Trophoblast cell (in vitro differentiated cells and primary cell): Measurements from ENCODE around the gene STAC.

Source experiments
- DNase-seq, 2 donors: peaks; one replicate each; pipeline ENCODE4 v3.0.0-alpha.2; 2016
- H2AFZ ChIP-seq: 2 replicates; pipeline ENCODE4 v1.6.1; 2013; ENCODE audit warnings: low read length, moderate library complexity, mild to moderate bottlenecking; ENCODE audit not compliant: insufficient read depth, poor library complexity
- H2AK5ac ChIP-seq: 2 replicates; pipeline ENCODE4 v1.6.1; 2013; ENCODE audit warnings: mild to moderate bottlenecking, low read length
- H2BK120ac ChIP-seq: 2 replicates; pipeline ENCODE4 v1.6.1; 2013; ENCODE audit warnings: low read length, mild to moderate bottlenecking, moderate library complexity; ENCODE audit not compliant: insufficient read depth, poor library complexity
- H2BK12ac ChIP-seq: 2 replicates; pipeline ENCODE4 v1.6.1; 2013; ENCODE audit warnings: mild to moderate bottlenecking, low read length, moderate library complexity
- H2BK5ac ChIP-seq: 2 replicates; pipeline ENCODE4 v1.6.1; 2013; ENCODE audit warnings: low read length, low read depth, moderate library complexity, mild to moderate bottlenecking; ENCODE audit not compliant: poor library complexity
- H3K14ac ChIP-seq: 2 replicates; pipeline ENCODE4 v1.6.1; 2013; ENCODE audit warnings: mild to moderate bottlenecking, low read length
- H3K18ac ChIP-seq: 2 replicates; pipeline ENCODE4 v1.6.1; 2013; ENCODE audit warnings: mild to moderate bottlenecking, low read length
- H3K23ac ChIP-seq: 2 replicates; pipeline ENCODE4 v1.6.1; 2013; ENCODE audit warnings: low read length
- H3K27ac ChIP-seq: 2 replicates; pipeline ENCODE4 v1.5.1; 2013; ENCODE audit warnings: low read depth, mild to moderate bottlenecking, inconsistent platforms, low read length, moderate library complexity
- H3K27me3 ChIP-seq: 2 replicates; pipeline ENCODE4 v1.6.1; 2013; ENCODE audit warnings: inconsistent platforms, mild to moderate bottlenecking, low read length, moderate library complexity; ENCODE audit not compliant: insufficient read depth
- H3K36me3 ChIP-seq, 2 experiments: 1 replicate in 1 of 2; 2 replicates in 1 of 2; pipeline ENCODE4 v1.6.1; 2013; ENCODE audit warnings: low read length in 2 of 2, mild to moderate bottlenecking in 2 of 2, moderate library complexity in 1 of 2; ENCODE audit not compliant: insufficient read depth in 2 of 2, control insufficient read depth in 1 of 2
- H3K4ac ChIP-seq: 2 replicates; pipeline ENCODE4 v1.6.1; 2013; ENCODE audit warnings: low read depth, mild to moderate bottlenecking, low read length, moderate library complexity
- H3K4me1 ChIP-seq, 2 experiments: 1 replicate in 1 of 2; 2 replicates in 1 of 2; pipeline ENCODE4 v1.6.1; 2013; ENCODE audit warnings: low read length in 2 of 2, mild to moderate bottlenecking in 2 of 2, moderate library complexity in 1 of 2; ENCODE audit not compliant: insufficient read depth in 2 of 2, control insufficient read depth in 1 of 2
- H3K4me2 ChIP-seq: 2 replicates; pipeline ENCODE4 v1.6.1; 2013; ENCODE audit warnings: inconsistent platforms, mild to moderate bottlenecking, low read length, moderate library complexity
- H3K4me3 ChIP-seq: 2 replicates; pipeline ENCODE4 v1.5.1; 2013; ENCODE audit warnings: mild to moderate bottlenecking, low read depth, low read length, inconsistent platforms
- H3K79me1 ChIP-seq: one replicate; pipeline ENCODE4 v1.6.1; 2013; ENCODE audit warnings: low read length
- H3K79me2 ChIP-seq: 2 replicates; pipeline ENCODE4 v1.6.1; 2013; ENCODE audit warnings: low read length, mild to moderate bottlenecking; ENCODE audit not compliant: control insufficient read depth, insufficient read depth, poor library complexity
- H3K9ac ChIP-seq: 2 replicates; pipeline ENCODE4 v1.6.1; 2013; ENCODE audit warnings: mild to moderate bottlenecking, low read length
- H3K9me3 ChIP-seq: 2 replicates; pipeline ENCODE4 v1.6.1; 2013; ENCODE audit warnings: low read depth, mild to moderate bottlenecking, control low read depth, inconsistent platforms, low read length; ENCODE audit not compliant: insufficient read depth
- H4K12ac ChIP-seq: 2 replicates; pipeline ENCODE4 v1.6.1; 2013; ENCODE audit warnings: low read depth, mild to moderate bottlenecking, low read length, moderate library complexity
- H4K8ac ChIP-seq: 2 replicates; pipeline ENCODE4 v1.6.1; 2013; ENCODE audit warnings: low read depth, mild to moderate bottlenecking, low read length, moderate library complexity
- H4K91ac ChIP-seq: one replicate; pipeline ENCODE4 v1.6.1; 2013; ENCODE audit warnings: low read depth, mild to moderate bottlenecking, low read length, moderate library complexity
- WGBS: extraction: QIAGEN DNeasy Blood & Tissue Kit; methylation state at CpG from one replicate; pipeline ENCODE4 v1.1.7; 2013; ENCODE audit warnings: missing lambda C conversion rate; ENCODE audit not compliant: insufficient read length, insufficient coverage; ENCODE audit errors: extremely low coverage; 5-methylcytosine and 5-hydroxymethylcytosine counted together

The STAC gene

GRCh38 chr3:36557708-36558421, 177.6 kb downstream of the STAC start:
- WGBS = no CpG with 5 or more reads among the region's 5 CpGs
- no peak overlapping the region for H4K12ac ChIP-seq
- no peak overlapping the region for H2BK120ac ChIP-seq
- H3K27me3 ChIP-seq = no peaks in the 10 kb centered on the region
- H3K4ac ChIP-seq = no peak overlapping the region
- H3K9ac ChIP-seq = no peak overlapping the region
- no peaks in the 10 kb centered on the region for H3K79me1 ChIP-seq
- H3K27ac ChIP-seq = no peak overlapping the region
- no peak overlapping the region for H2BK12ac ChIP-seq
- H4K8ac ChIP-seq = no peak overlapping the region
- H3K36me3 ChIP-seq = no peaks in the 10 kb centered on the region
- DNase-seq = no peak
- H3K14ac ChIP-seq = no peak overlapping the region
- H3K4me2 ChIP-seq = no peak overlapping the region
- peaks cover 2% of the 10 kb centered on the region for H3K9me3 ChIP-seq
- no peak overlapping the region for H3K18ac ChIP-seq
- H2AK5ac ChIP-seq = no peak overlapping the region
- H2AFZ ChIP-seq = no peak overlapping the region
- H3K4me1 ChIP-seq = no peaks in the 10 kb centered on the region
- no peaks in the 10 kb centered on the region for H3K79me2 ChIP-seq
- no peak overlapping the region for H3K23ac ChIP-seq
- H3K4me3 ChIP-seq = no peak overlapping the region
- H4K91ac ChIP-seq = no peak overlapping the region
- H2BK5ac ChIP-seq = no peak overlapping the region

- no peak overlapping the region for H4K91ac ChIP-seq
- no peak overlapping the region for H2BK5ac ChIP-seq
- no peak overlapping the region for H3K23ac ChIP-seq
- no peak overlapping the region for H2BK12ac ChIP-seq
- H3K79me2 ChIP-seq = no peaks in the 10 kb centered on the region
- no peak overlapping the region for H4K12ac ChIP-seq
- no peaks in the 10 kb centered on the region for H3K4me1 ChIP-seq
- no peak overlapping the region for H2AK5ac ChIP-seq
- H3K36me3 ChIP-seq = no peaks in the 10 kb centered on the region
- no peak overlapping the region for H2AFZ ChIP-seq
- H3K27me3 ChIP-seq = no peaks in the 10 kb centered on the region
- no peak overlapping the region for H2BK120ac ChIP-seq
- H3K9me3 ChIP-seq = peaks cover 2% of the 10 kb centered on the region
- WGBS = no CpG with 5 or more reads among the region's 2 CpGs
- H3K4me2 ChIP-seq = no peak overlapping the region
- H3K9ac ChIP-seq = no peak overlapping the region
- no peaks in the 10 kb centered on the region for H3K79me1 ChIP-seq
- no peak for DNase-seq
- no peak overlapping the region for H3K14ac ChIP-seq
- no peak overlapping the region for H4K8ac ChIP-seq
- H3K4me3 ChIP-seq = no peak overlapping the region
- H3K18ac ChIP-seq = no peak overlapping the region
- H3K4ac ChIP-seq = no peak overlapping the region
- H3K27ac ChIP-seq = no peak overlapping the region
These were observed 178.7 kb downstream of the STAC start for GRCh38 chr3:36558961-36559360.

- Histone ChIP-seq H2AK5ac (no peak overlapping the region), H3K4me2 (no peak overlapping the region), H3K27me3 (no peaks in the 10 kb centered on the region), H3K18ac (no peak overlapping the region), H4K91ac (no peak overlapping the region), H3K14ac (no peak overlapping the region), H3K4me1 (no peaks in the 10 kb centered on the region), H2BK5ac (no peak overlapping the region), H3K4me3 (no peak overlapping the region), H4K12ac (no peak overlapping the region), H3K9me3 (peaks cover 2% of the 10 kb centered on the region), H4K8ac (no peak overlapping the region), H3K36me3 (no peaks in the 10 kb centered on the region), H3K4ac (no peak overlapping the region), H2AFZ (no peak overlapping the region), H2BK12ac (no peak overlapping the region), H3K9ac (no peak overlapping the region), H2BK120ac (no peak overlapping the region), H3K27ac (no peak overlapping the region), H3K23ac (no peak overlapping the region), H3K79me2 (no peaks in the 10 kb centered on the region), H3K79me1 (no peaks in the 10 kb centered on the region)
- no CpG with 5 or more reads among the region's 4 CpGs for WGBS
- no peak for DNase-seq
These were observed 180.4 kb downstream of the STAC start for GRCh38 chr3:36560685-36561084.

GRCh38 chr3:36561601-36562000, 181.3 kb downstream of the STAC start:
- no peak overlapping the region for H3K4ac ChIP-seq
- no peak overlapping the region for H3K4me3 ChIP-seq
- no peaks in the 10 kb centered on the region for H3K4me1 ChIP-seq
- H3K18ac ChIP-seq = no peak overlapping the region
- H3K4me2 ChIP-seq = no peak overlapping the region
- no peak overlapping the region for H2BK12ac ChIP-seq
- no peak overlapping the region for H4K12ac ChIP-seq
- DNase-seq = no peak
- H3K14ac ChIP-seq = no peak overlapping the region
- no peak overlapping the region for H2AK5ac ChIP-seq
- no peaks in the 10 kb centered on the region for H3K27me3 ChIP-seq
- H3K23ac ChIP-seq = no peak overlapping the region
- WGBS = no CpG with 5 or more reads among the region's 2 CpGs
- no peak overlapping the region for H2AFZ ChIP-seq
- H3K79me1 ChIP-seq = no peaks in the 10 kb centered on the region
- no peak overlapping the region for H2BK120ac ChIP-seq
- no peak overlapping the region for H2BK5ac ChIP-seq
- no peaks in the 10 kb centered on the region for H3K36me3 ChIP-seq
- no peak overlapping the region for H4K91ac ChIP-seq
- H4K8ac ChIP-seq = no peak overlapping the region
- no peak overlapping the region for H3K9ac ChIP-seq
- no peaks in the 10 kb centered on the region for H3K9me3 ChIP-seq
- no peak overlapping the region for H3K27ac ChIP-seq
- H3K79me2 ChIP-seq = no peaks in the 10 kb centered on the region
